ENCODE measurements around the gene ADORA2A.
"Not testable (repeated sequence)": the region's sequence is repeated elsewhere in the genome, so short reads cannot be mapped to it uniquely, and the experiment has no call there.

Gene ADORA2A

DNA sequence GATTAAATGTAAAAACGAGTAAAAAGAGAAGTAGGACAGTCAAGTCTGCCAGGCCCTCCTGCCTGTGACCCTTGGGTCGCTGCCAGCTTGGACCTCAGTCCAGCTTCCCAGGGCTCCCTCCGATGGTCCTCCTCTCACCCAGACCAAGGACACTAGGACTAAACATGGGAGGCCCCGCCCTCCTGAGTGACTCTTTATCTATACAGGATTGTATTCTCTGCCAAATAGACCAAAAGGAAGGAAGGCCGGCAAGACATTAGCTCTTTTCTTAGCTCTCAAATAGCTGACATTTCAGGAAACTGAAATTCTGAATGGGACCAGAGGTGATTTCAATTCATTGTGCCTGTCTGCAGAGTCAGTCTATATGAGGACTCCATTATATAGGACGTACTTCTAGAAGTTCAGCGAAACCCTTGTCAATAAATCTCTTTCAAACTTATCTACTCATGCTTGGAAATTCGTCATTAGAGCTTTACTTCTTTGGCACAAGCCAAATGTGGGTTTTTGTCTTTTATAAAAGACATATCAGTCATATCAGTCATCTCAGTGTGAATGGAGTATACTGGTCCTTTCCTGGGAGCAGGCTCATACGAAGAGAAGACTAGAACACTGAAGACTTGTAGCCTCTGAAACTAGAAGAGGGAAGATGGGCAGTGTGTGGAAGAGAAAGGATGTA lies 28.5 kb downstream of the ADORA2A start:
- FAIRE-seq: no peak

DNA sequence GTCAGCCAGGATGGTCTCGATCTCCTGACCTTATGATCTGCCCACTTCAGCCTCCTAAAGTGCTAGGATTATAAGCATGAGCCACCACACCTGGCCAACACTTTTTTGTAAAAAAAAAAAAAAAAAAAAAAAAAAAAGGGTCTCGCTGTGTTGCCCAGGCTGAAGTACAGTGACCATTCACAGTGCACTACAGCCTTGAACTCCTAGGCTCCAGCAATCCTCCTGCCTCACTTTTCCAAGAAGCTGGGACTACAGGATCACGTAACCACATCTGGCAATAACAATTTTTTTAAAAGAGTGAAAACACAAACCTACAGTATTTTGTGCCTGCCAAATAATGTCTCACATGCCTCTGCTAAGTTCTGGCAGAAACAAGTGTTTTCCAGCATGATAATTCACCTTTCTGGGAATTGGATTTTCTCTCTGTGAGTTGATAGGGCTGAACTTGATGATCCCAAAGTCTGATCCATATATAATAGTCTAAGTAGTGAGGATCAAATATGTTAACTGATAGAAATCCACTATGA lies 30.6 kb downstream of the ADORA2A start:
- no peak for FAIRE-seq

DNA sequence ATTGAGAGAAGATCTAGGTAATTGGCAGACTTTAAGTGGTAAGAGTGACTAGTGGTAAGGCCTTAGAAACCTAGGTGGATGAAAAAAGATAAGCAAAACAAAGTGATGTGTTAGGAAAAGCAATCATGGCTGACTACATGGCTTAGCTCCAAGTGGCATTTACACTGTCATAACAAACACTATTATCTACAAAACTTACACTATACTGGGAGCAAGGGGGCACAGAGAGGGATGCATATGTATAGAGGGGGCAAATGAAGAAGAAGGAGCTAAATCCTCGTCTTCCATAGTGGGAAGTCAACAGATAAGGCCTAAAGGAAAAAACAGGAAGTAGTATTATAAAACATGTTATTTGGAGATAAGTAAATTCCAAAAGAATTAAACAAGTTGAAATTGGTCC lies 32.5 kb downstream of the ADORA2A start:
- no peak for FAIRE-seq

- no peak for FAIRE-seq
These were observed 33.2 kb downstream of the ADORA2A start for GRCh38 chr22:24460418-24461089.

GRCh38 chr22:24463071-24463760 lies 35.8 kb downstream of the ADORA2A start:
- FAIRE-seq: no peak

GRCh38 chr22:24465566-24465965 lies 38.2 kb downstream of the ADORA2A start:
- FAIRE-seq: no peak

- no peak for FAIRE-seq
These were observed 38.6 kb downstream of the ADORA2A start for GRCh38 chr22:24465975-24466374.

DNA sequence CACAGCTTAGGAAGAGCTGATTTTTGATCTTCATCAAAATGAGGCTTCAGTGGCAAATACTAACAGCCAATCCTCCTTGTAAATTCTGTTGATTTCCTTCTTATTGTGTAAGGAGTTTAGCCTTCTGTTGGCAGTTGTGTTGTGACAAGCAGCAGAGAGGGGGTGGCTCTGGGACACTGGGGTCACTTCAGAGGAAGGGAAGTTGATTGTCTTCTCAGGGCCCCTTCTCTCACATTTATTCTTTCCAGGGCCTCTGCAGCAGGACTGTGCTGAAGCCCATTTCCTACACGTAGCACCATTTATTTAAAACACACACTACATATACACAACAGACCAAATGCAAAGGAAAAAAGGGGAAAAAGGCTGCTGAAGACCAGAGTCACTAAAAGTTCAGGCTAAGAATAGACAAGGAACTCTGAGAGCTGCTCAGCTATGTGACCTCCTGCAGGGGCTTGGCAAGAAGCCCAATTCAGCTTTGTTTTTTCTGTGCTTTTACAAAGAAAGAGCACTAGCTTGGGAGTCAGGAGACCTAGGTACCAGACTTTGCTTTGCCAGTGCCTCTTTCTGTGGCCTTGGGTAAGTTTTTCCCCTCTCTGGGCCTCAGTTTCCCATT lies 39.4 kb downstream of the ADORA2A start:
- FAIRE-seq: no peak

- FAIRE-seq: no peak
These were observed 39.9 kb downstream of the ADORA2A start for GRCh38 chr22:24467340-24467739.

GRCh38 chr22:24471570-24471969 lies 44.2 kb downstream of the ADORA2A start:
- FAIRE-seq: no peak

- no peak for FAIRE-seq
These were observed 45.9 kb downstream of the ADORA2A start for GRCh38 chr22:24473284-24473683.

DNA sequence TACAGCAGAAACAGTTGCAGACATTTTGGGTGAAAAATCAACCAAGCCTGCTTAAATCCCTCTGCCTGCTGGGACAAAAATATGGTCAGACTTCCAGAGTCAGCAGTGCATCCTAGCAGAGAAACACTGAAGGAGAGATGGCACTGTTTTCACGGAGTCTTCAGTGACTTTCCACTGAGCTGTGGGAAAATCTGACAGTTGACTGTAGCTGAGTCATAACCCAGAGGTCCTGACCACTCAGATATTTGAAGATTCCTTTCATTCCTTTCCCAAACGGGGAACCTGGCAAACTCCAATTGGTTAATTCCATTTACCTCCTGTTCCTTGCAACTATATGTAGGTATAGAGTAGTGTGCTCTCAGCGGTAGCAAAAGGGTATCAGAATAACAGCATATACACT lies 46.8 kb downstream of the ADORA2A start:
- FAIRE-seq: no peak

GRCh38 chr22:24474649-24475255 lies 47.4 kb downstream of the ADORA2A start:
- FAIRE-seq: no peak

GRCh38 chr22:24481641-24482040 lies 54.2 kb downstream of the ADORA2A start:
- FAIRE-seq: no peak

- no peak for FAIRE-seq
These were observed 55.2 kb downstream of the ADORA2A start for GRCh38 chr22:24482575-24482974.

DNA sequence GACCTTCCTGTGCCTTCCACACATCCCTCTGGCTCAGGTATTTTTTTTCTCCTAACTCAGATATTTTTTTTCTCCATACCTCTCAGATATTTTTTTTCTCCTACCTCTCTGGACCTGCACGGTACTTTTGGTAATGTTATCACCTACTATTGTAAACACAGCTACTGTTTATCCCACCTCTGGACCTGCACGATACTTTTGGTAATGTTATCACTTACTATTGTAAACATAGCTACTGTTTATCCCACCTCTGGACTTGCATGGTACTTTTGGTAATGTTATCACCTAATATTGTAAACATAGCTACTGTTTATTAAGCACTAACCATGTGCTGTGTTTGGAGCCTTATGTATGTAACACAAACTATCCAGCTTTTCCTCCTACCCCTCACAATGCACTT lies 55.6 kb downstream of the ADORA2A start:
- FAIRE-seq: no peak

GRCh38 chr22:24483976-24484545 lies 56.7 kb downstream of the ADORA2A start:
- FAIRE-seq: no peak

DNA sequence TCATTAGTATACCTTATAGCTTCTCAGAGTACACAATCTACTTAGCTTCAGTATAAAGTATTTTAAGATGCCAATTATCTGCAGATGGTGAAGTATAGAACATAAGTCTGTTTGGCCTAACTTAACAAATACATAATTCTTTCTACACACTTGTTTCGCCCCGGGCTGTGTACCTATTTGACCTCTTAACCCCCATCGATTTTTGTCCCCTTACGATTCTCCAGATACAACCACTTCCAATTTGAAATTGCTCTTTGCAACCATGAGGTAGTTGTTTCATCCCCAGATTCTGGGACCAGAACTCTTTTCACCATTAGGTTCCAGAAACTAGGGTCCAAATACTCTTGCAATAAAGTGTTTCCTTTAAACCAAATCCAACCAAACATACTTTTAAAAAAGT lies 57.8 kb downstream of the ADORA2A start:
- no peak for FAIRE-seq

DNA sequence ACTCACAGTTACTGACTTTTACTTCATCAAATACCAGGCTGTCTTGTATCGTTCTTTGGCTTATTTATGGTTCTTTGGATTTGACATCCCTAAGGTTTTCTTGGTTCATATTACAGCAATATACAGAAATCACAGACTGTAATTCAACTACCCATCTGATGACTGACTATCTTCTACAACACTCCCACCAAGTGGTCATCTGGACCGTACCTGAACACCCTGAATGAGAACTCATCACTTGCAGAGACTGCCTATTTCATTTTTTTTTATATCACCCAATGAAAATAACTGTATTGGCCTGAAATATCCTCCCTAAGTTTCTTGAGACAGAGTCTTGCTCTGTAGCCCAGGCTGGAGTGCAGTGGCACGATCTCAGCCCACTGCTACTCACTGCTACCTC lies 58.2 kb downstream of the ADORA2A start:
- FAIRE-seq: no peak

- no peak for FAIRE-seq
These were observed 59.1 kb downstream of the ADORA2A start for GRCh38 chr22:24486501-24486921.

DNA sequence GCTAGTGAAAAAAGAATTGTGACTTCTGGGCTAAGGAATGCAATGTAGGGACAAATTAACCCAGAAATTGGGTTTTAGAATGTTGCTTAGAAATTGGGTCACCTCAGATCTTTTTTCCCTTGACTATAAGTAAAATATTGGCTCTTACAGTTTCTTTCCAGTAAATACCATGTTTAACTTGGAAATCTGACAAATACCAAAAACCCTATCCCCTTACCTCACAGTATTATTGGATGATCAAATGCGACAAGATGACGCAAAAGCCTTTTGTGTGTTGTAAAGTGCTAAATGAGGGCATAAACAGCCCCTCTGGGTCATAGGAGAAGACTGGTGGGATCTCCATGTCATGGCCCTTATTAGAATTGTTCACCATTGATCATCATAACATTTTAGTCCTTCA lies 61.6 kb downstream of the ADORA2A start:
- FAIRE-seq: no peak

- not testable (repeated sequence) for FAIRE-seq
These were observed 62.0 kb downstream of the ADORA2A start for GRCh38 chr22:24489434-24489833.

Data from G401.6 (cell line).